SKM-1 (cell line): ENCODE measurements around the gene SDK1.
"Not testable (repeated sequence)": the region's sequence is repeated elsewhere in the genome, so short reads cannot be mapped to it uniquely, and the experiment has no call there.

Experiments
- DNase-seq: peaks from one replicate; lab custom pipeline; 2025; ENCODE audit not compliant: unreplicated experiment; lab: John Stamatoyannopoulos, UW

SDK1 gene

DNA sequence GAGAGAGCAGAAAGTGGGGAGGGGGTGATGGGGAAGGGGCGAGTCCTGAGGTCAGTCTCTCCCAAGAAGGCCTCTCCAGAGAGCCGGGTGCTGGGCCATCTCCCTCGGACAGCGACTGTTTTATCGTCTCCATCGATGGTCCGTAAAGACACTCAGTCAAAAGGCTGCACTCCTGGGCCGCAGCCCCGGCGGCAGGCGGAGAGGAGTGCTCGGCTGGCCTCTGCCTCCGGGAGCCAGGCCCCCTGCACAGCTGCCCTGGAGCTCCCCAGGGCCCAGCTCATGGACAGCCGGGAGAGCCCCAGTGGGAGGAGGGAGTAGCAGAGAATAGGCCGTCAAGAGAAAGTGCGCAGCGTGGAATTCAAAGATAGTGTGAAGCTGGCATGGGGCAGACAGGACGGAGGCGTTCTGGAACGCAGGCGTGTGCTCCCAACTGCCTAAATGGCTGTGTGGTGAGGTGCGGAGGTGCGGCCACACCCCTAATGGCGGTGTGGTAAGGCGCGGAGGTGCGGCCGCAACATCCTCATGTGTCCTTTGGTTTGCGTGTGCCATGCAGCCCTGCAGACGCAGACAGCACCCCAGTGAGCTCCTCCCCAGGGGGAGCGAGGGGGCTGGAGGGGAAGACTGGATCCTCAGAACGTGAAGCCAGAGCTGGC lies 903.6 kb downstream of the SDK1 start:
- no peak for DNase-seq

DNA sequence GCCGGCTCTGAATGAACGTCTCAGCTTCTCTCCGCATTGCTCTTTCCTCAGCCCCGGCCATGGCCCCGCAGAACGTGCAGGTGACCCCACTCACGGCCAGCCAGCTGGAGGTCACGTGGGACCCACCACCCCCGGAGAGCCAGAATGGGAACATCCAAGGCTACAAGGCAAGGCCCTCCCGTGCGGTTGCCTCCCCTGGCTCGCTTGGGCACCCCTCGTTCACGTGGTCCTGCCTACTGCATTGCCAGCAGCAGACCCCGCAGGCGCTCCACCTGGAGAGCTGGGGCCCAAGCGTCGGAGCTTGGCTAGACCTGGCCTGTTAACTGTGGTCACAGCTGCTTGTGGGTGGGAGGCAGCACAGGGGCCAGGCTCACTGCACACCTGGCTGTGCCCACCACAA lies 904.8 kb downstream of the SDK1 start:
- DNase-seq = no peak

DNA sequence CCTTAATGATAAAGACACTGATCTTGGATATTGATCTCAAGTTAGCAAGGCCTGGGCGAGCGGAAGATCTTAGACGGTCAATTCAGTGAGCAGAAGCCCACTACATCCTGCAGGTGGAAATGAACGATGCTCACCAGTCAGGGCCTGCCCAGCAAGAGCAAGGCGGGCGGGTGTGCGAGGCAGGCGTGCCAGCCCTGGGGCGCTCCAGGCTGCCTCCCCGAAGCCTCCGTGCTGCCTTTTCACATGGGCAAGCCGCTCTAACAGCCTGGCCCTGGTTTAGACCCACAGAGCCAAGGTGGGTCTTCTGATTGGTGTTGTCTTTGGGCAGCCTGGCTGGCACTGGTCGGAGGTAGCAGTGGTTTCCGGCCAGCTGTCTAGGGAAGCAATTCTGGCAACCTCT lies 906.0 kb downstream of the SDK1 start:
- no peak for DNase-seq

DNA sequence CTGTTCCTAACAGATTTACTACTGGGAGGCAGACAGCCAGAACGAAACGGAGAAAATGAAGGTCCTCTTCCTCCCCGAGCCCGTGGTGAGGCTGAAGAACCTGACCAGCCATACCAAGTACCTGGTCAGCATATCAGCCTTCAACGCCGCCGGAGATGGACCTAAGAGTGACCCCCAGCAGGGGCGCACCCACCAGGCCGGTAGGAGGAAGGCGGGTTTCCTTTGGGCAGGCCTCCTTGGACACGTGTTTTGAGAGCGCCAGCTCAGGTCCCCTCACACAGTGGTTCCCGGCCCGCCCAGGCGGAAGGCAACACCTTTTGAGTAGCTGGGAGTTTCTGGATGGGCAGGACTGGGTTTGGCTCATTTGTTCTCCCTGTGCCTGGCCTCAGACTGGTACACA lies 907.0 kb downstream of the SDK1 start:
- no peak for DNase-seq

DNA sequence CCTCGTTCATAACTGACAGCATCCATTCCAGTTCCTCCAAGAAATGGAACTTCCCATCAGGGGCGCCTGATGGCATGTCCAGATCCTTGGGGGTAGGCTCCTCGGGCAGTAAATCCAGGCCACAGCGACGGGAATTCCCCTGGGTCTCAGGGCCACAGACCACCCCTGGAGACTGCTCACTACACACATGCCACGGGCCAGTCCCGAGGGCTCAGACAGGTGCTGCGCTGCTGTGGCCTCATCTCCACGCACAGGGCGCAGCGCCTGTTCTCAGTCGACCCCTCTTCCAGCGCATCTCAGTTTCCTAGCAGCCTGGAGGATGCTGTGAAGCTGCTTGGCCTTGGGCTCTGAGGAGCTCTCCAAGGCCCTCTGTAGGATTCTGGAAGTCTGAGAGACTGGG lies 907.5 kb downstream of the SDK1 start:
- no peak for DNase-seq

DNA sequence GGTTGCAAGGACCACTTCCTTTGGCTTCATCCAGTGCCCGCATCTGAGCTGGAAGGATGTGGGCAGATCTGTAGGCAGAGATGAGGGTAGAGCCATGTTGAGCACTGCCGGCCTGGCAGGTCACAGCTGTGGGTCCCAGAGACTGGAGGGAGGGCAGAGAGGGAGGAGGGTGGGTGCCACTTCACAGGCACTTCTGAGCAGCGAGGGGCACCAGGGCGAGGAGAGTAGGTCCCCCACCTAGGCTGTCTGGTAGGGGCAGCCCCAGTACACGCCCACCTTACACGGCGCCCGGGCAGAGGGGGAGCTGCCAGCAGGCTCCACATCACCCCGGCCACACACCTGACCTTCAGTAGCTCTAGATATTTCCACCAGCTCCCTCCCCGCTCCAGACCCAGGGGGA lies 908.1 kb downstream of the SDK1 start:
- no peak for DNase-seq

GRCh38 chr7:4209966-4210365 lies 908.9 kb downstream of the SDK1 start:
- no peak for DNase-seq

DNA sequence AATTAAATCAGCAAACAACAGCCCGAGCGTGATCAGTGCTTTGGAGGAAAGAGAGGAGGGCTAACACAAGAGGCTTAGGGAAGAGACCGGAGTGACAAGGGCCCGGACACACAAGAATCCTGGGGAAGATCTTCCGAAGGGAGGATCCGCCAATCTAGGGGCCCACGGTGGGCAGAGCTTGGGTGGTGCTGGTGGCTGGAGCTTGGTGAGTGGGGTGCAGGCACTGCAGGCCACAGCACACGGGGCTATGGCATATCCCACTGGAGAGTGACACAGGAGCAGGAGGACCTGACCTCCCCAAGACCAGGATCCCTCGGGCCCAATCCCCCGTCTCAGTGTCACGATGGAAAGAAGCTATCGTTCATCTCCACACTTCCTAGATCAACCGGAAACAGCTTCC lies 909.8 kb downstream of the SDK1 start:
- DNase-seq = no peak

GRCh38 chr7:4211261-4211660 lies 910.2 kb downstream of the SDK1 start:
- no peak for DNase-seq

DNA sequence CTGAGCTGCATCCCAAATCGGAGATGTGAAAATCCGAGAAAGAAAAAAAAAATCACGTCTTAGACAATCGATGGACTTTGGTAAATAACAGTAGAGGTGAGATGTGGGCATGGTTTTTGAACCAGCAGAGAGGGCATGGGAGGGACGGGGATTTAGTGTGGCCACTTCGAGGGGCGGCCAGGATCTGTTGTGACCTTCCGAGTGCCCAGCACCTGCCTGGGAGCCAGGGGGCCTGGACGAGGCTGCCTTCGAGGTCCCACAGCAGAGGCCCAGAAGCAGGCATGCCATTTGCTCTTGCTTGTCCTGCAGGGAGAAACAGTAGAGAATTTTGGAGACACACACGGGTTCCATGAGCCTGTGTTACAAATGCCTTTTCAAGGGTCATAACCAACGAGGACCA lies 911.3 kb downstream of the SDK1 start:
- DNase-seq = no peak

DNA sequence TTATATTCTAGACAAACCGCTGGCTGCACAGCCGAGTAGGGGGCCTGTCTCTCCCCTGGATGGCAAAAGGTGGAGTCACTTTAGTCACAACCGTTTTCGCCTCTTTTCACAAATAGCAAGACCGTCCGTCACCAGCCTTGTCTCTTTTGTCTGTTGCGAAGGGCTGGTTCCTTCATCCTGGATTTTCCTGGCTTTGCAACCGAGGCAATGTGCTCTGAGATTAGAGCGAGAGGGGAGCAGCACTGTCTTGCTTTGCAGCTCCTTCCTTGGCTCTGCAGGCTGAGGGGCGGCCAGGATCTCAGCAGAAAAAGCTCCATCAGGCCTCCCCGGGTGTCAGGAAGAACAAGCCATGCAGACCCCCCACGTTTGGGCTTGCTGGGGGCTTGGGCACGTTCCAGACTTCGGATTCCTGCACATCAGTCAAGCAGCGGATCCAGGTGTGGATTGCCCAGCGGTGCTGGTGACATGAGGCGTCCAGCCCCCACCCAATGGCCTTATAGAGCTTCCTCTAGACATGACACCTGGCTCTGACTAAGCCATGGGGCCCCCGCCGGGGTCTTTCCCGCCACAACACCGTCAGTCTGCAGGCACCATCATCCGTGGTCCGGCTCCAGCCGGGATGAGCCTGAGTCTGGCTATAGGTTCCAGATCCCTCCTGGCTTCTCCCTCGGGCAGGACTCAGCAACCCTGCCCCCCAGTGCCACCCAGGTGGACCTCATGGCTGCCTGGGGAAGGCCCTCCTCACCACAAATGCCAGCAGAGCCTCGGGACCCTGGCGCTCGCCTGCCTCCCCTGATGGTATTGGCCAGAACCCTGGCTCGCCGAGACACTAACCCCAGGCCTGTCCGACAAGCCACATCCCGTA lies 913.5 kb downstream of the SDK1 start:
- no peak for DNase-seq

GRCh38 chr7:4215176-4215720 lies 914.2 kb downstream of the SDK1 start:
- DNase-seq = no peak

DNA sequence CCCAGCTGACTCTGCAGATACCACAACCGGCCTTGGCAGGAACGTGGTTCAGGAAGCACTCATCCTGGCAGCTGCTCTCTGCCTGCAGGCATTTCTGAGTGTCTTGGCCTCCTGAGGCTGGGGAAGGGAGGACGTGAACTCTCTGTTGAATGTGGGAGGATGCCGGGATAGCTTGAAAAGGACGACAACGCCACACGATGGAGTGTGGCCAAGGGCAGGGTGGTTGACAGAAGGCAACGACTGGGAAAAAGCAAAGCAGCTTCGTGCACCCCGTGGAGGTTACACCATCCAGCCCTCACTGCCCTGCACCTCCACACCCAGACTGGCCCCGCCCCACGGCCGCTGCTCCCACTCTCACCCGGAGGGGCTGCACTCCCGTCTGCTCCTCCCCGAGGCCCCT lies 915.0 kb downstream of the SDK1 start:
- no peak for DNase-seq

GRCh38 chr7:4217126-4217660 lies 916.1 kb downstream of the SDK1 start:
- not testable (repeated sequence) for DNase-seq

- no peak for DNase-seq
These were observed 917.4 kb downstream of the SDK1 start for GRCh38 chr7:4218481-4218880.

DNA sequence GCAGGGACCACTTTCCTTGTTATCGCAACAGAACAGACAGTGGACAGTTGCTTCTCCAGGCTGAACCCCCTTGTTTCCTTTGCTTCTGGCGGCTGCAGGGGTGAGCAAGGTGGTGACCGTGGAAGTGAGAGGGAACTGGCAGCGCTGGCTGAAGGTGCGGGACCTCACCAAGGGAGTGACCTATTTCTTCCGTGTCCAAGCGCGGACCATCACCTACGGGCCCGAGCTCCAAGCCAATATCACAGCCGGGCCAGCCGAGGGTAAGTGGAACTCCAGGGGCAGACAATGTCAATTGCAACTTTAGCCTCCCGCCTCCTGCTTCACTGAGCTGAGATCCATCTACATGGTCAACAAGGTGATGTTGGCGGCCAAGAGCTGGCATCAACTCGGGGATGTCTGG lies 919.0 kb downstream of the SDK1 start:
- no peak for DNase-seq

GRCh38 chr7:4221043-4221442 lies 920.0 kb downstream of the SDK1 start:
- DNase-seq = no peak

GRCh38 chr7:4222676-4223075 lies 921.6 kb downstream of the SDK1 start:
- DNase-seq = no peak

DNA sequence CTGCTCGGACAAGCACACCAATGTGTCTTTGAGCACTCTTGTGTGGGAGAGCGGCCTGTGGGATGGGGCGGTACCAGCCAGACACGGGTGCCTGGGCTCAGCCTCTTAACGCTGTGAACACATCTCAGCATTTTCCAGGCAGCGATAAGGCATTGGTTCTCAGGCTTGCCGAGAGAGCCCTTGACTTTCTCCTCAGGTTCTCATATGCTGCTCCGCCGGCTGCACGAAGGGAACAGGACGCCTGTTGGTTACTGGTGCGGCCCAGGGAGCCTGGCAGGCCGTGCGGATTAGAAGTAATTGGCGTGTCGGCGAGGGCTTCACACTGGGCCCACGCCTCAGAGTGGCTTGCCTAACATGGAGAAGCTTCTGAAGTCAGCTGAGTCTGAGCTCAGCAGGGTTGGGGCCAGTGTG lies 924.3 kb downstream of the SDK1 start:
- DNase-seq = no peak

GRCh38 chr7:4225881-4226523 lies 925.0 kb downstream of the SDK1 start:
- DNase-seq = no peak

DNA sequence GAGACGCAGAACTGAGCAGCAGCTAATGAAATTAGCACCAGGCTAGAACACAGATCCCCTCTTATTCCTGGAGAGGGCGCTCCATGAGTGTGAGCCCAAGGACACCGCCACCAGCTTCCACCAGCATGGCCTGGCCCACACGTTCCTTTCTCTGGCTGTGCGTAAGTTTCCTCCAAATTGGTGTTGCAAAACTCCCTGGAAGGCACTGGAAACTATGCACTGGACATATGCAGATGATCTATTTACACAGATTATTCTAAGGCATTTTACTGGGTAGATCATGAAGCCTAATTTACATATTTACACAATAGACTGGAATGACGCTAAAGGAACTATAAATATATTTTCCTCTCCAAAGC lies 925.5 kb downstream of the SDK1 start:
- peak; percentile 1 for DNase-seq
